GM21723 (cell line): Measurements from ENCODE around the gene UQCC3.
"Not testable (repeated sequence)": the region's sequence is repeated elsewhere in the genome, so short reads cannot be mapped to it uniquely, and the experiment has no call there.

ENCODE experiments used
- ATAC-seq: cut with Tn5 transposase; IDR thresholded peaks from one replicate; pipeline ENCODE4 v1.9.1; 2021; ENCODE audit warnings: mild to moderate bottlenecking, moderate library complexity; ENCODE audit not compliant: unreplicated experiment

Gene UQCC3

GRCh38 chr11:62671608-62672389 lies at the start of gene UQCC3, which contains the start of gene LBHD1:
Gene UQCC3 (plus strand): TSS chr11:62671673. CDS start chr11:62671746, 73 bp downstream.
Gene LBHD1 (minus strand): TSS chr11:62672267. CDS start chr11:62670031, 2,236 bp downstream.
- peak; percentile 62 for ATAC-seq

DNA sequence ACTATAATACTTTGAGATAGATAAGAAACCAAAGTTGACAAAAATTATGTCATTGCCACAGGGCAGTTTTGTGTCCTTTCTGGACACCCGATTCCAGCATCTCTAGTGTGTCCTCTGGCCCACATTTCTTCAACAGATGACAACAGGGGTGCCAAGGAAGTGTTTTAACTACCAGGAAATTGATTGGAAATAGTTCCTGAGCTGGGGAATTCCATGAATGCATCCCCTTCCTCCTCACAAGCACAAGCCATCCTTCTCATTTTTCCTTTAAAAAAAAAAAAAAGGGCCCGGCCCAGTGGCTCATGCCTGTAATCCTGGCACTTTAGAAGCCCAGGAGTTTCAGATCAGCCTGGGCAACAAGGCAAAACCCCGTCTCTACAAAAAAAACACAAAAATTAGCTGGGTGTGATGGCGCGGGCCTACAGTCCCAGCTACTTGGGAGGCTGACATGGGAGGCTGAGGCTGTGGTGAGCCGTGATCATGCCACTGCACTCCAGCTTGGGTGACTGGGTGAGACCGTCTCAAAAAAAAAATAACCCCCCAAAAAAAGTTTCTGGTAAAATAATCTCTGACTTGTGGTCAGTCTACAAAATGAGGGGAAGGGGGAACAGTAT lies 48.9 kb upstream of the UQCC3 start:
- no peak for ATAC-seq

DNA sequence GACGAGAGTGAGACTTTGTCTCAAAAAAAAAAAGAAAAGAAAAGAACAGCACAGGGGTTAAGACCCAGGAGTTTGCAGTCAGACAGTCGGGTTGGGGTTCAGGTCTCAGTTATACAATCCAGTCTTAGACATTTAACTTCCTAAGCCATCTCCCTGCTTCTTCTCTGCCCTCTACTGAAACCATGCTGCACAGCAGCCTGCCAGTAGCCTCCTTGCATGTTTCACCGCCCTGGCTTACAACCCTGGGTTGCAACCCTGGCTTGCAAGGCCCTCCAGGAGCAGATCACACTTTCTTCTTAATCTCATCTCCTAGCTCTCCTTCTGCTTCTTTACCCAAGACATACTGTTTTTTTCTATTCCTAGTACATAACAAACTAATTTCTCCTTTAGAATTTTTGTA lies 43.8 kb upstream of the UQCC3 start:
- no peak for ATAC-seq

DNA sequence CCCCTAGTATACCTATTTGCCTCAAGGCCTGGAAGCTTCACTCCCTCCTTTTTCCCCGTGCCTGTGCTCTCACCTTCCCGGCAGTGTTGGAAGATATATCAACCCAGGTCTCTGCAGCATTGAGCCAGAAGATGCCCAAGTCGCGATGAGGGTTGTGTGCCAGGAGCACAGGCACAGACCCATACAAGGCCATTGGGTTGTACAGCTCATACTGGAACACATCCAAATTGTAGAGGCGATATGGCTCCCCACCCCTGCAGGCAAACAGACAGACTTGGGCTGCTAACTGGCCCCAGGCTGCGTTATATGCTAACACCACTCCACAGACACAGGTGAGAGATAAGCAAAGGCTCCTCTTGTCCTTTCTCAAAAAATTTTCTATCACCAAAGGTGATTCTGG lies 39.0 kb upstream of the UQCC3 start:
- no peak for ATAC-seq

- ATAC-seq, result no peak
Measured at GRCh38 chr11:62644220-62644619, 27.3 kb upstream of the UQCC3 start.

GRCh38 chr11:62645671-62645945 lies 25.9 kb upstream of the UQCC3 start:
- ATAC-seq, result no peak

- ATAC-seq, result peak; percentile 89
Measured at GRCh38 chr11:62645946-62646824, 25.3 kb upstream of the UQCC3 start, which contains the start of gene GANAB. Gene GANAB (minus strand): TSS chr11:62646613. CDS start chr11:62646599, 14 bp downstream.

- no peak for ATAC-seq
Measured at GRCh38 chr11:62646825-62647608, 24.5 kb upstream of the UQCC3 start.

DNA sequence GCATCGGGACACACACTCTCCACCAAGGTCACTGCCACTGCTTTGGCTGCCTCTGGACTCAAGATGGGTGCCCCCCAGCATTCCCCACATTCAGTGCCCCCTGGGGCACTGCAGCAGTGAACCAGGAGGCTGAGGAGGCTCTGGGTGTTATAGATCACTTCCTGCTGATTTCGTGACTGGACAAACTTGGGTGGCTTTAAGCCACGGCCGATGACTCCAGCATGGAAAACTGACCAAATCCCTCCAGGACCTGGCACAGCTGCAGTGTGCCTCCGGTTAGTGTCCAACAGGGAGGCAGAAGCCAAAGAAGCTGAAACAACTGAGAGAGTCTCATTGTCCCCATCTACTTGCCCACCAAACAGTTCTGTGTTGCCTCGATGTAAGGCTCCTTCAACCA lies 23.9 kb upstream of the UQCC3 start:
- ATAC-seq, result no peak

DNA sequence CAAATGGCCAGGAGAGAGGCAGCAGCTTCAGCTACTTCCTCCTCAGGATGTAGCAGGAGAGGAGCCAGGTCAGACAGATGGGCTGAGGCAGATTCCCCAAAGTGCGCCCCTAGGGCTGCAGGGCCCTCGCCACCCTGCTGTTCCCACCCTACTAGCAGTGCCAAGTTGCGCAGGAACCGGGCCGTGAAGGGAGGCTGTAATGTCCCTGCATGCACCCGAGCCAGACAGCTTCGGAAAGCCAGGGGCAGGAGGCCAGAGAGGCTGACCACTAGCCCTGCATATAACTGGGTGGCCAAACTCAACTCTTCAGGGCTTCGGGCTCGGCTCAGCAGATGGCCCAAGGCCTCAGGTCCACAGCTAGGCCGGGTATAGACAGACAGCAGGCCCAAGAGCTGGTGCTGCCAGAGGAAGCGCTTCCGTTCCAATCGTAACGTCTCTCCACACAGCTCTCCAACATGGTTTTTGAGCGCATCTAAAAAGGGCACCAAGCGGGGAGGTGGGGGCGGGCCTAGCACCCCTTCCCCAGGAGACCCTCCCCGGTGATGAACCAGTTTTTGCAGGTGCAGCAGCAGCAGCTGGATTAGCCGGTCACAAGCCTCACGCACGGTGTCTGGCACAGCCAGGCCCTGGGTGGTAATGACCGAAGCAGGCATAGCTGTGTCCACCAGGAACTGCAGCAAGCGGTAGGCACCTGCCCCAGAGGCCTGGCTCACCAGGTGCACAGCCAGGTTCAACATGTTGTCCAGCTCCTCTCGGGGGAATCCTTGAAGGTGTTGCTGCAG lies 23.1 kb upstream of the UQCC3 start:
- ATAC-seq, result no peak

DNA sequence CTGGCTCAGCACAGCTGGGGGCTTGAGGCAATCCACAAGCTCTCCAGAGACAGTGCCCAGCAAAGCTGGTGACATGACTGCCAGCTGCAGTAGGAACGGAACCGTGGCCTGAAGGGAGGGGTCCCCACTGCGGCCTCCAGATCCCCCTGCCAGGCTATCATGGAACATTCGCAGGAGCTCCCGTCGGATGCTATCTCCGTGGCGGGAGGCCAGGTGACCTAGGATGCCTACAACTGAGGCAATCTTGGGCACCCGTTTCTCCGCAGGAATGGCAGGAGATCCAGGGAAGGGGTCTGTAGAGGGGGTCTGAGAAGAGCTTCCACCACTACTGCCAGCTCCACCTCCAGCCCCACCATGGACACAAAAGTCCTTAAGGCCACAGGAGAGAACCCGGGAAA lies 22.5 kb upstream of the UQCC3 start:
- no peak for ATAC-seq

- no peak for ATAC-seq
Measured at GRCh38 chr11:62649486-62649885, 22.0 kb upstream of the UQCC3 start.

DNA sequence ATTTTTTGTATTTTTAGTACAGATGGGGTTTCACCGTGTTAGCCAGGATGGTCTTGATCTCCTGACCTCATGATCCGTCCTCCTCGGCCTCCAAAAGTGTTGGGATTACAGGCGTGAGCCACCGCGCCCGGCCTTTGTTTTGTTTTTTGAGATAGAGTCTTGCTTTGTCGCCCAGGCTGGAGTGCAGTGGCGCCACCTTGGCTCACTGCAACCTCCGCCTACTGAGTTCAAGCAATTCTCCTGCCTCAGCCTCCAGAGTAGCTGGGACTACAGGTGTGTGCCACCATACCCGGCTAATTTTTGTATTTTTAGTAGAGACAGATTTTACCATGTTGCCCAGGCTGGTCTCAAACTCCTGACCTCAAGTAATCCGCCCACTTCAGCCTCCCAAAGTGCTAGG lies 21.2 kb upstream of the UQCC3 start:
- ATAC-seq, result not testable (repeated sequence)

- ATAC-seq, result peak; percentile 23
Measured at GRCh38 chr11:62652161-62653006, 19.1 kb upstream of the UQCC3 start.

GRCh38 chr11:62654297-62654696 lies 17.2 kb upstream of the UQCC3 start:
- no peak for ATAC-seq

- no peak for ATAC-seq
Measured at GRCh38 chr11:62656796-62657429, 14.6 kb upstream of the UQCC3 start.

GRCh38 chr11:62664405-62665074 lies 6.9 kb upstream of the UQCC3 start:
- ATAC-seq, result peak; percentile 30

- peak; percentile 80 for ATAC-seq
Measured at GRCh38 chr11:62665075-62665598, 6.3 kb upstream of the UQCC3 start, which contains the start of the genes C11orf98 and CSKMT. Gene C11orf98 (minus strand): TSS chr11:62665210. CDS start chr11:62665169, 41 bp downstream. Gene CSKMT (plus strand): TSS chr11:62665312. CDS start chr11:62665880, 568 bp downstream.
